ENCODE measurements around the gene SMARCB1.

- TF ChIP-seq CTCF (IDR thresholded peaks at IDR 0.05) = no peak
- TF ChIP-seq EZH2 (IDR thresholded peaks at IDR 0.05; ENCODE audit: borderline replicate concordance, insufficient read depth, low read depth, low read length, poor library complexity, severe bottlenecking) = no peak
These were observed 33.4 kb upstream of the SMARCB1 start for GRCh38 chr22:23753385-23753784.
